ENCODE measurements around the gene C1orf94. TPM values are rescaled to one million over a fixed set of nuclear protein-coding genes. Genes with fewer than 3 reads are reported as not detected.

The C1orf94 gene
- total and polyA plus RNA-seq, 2 donors from 2014 or later: not detected

DNA sequence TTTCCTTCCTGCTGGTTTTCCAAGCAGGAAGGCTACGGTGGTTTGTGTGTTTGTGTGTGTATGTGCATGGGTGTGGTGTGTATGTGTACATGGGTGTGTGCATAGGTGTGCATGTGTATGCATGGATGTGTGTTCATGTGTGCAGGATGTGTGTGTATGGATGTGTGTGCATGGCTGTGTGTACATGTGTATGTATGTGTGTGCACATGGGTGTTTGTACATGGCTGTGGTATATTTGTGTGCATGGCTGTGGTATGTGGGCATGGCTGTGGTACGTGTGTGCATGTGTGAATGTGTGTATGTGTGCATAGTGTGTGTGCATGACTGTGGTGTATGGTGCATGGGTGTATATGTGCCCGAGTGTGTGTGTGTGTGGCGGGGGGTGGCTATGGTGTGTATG, 12.3 kb downstream of the C1orf94 start:
- no peaks in the 10 kb centered on the region for H3K4me1 ChIP-seq (ENCODE audit: control insufficient read depth in 2 of 3, insufficient read depth in 2 of 3, low read depth in 1 of 3, low read length in 3 of 3)
- H3K27ac ChIP-seq (ENCODE audit: low read depth in 2 of 2, low read length in 2 of 2): no peak overlapping the region
- TF ChIP-seq, protein P1, sequence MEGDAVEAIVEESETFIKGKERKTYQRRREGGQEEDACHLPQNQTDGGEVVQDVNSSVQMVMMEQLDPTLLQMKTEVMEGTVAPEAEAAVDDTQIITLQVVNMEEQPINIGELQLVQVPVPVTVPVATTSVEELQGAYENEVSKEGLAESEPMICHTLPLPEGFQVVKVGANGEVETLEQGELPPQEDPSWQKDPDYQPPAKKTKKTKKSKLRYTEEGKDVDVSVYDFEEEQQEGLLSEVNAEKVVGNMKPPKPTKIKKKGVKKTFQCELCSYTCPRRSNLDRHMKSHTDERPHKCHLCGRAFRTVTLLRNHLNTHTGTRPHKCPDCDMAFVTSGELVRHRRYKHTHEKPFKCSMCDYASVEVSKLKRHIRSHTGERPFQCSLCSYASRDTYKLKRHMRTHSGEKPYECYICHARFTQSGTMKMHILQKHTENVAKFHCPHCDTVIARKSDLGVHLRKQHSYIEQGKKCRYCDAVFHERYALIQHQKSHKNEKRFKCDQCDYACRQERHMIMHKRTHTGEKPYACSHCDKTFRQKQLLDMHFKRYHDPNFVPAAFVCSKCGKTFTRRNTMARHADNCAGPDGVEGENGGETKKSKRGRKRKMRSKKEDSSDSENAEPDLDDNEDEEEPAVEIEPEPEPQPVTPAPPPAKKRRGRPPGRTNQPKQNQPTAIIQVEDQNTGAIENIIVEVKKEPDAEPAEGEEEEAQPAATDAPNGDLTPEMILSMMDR (IDR thresholded peaks at IDR 0.05; ENCODE audit: borderline replicate concordance, extremely low read depth, insufficient read depth): no peak
- DNase-seq (no peak), FAIRE-seq (no peak)
- peaks cover 4% of the 10 kb centered on the region for H3K27me3 ChIP-seq (ENCODE audit: control insufficient read depth, insufficient read depth, low read length)
- peaks cover 0 to 3% (median 0%) of the 10 kb centered on the region in 3 donors for H3K9me3 ChIP-seq (ENCODE audit: control insufficient read depth in 2 of 3, insufficient read depth in 1 of 3, low read length in 3 of 3)
- intact Hi-C loops (cut with DNase I): no loop called here
- no peak overlapping the region for H3K9ac ChIP-seq (ENCODE audit: low read length in 3 of 3)
- H3K4me3 ChIP-seq (ENCODE audit: low read length in 3 of 3): peak overlapping the region in 1 of 3 donors; percentile 6
- H3K36me3 ChIP-seq (ENCODE audit: control insufficient read depth in 2 of 3, insufficient read depth in 3 of 3, low read length in 3 of 3): no peaks in the 10 kb centered on the region

DNA sequence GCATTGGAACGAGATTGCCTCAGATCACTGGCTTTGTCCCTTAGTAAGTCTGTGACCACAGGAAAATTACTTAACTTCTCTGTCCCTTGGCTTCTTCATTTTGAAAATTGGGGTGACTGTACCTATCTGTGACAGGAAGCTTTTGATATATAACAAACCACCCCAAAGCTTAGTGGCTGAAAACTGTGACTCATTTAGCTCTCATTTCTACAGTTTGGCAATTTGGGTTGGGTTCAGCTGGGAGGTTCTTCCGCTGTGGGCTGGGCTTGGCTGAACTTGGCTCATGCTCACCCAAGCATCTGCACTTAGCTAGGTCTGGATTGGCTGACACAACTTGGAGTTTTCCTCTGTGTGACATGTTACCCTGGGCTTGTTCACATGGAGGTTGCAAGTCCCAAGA, 14.0 kb downstream of the C1orf94 start:
- FAIRE-seq: no peak
- no peak overlapping the region for H3K4me3 ChIP-seq (ENCODE audit: low read length in 3 of 3)
- no peak for DNase-seq
- H3K36me3 ChIP-seq (ENCODE audit: control insufficient read depth in 2 of 3, insufficient read depth in 3 of 3, low read length in 3 of 3): no peaks in the 10 kb centered on the region
- H3K27ac ChIP-seq (ENCODE audit: low read depth in 2 of 2, low read length in 2 of 2): no peak overlapping the region
- H3K4me1 ChIP-seq (ENCODE audit: control insufficient read depth in 2 of 3, insufficient read depth in 2 of 3, low read depth in 1 of 3, low read length in 3 of 3): no peaks in the 10 kb centered on the region
- intact Hi-C loops (cut with DNase I): no loop called here
- H3K9ac ChIP-seq (ENCODE audit: low read length in 3 of 3): no peak overlapping the region
- TF ChIP-seq, protein P1 (IDR thresholded peaks at IDR 0.05; ENCODE audit: borderline replicate concordance, extremely low read depth, insufficient read depth): no peak
- peaks cover 4% of the 10 kb centered on the region for H3K27me3 ChIP-seq (ENCODE audit: control insufficient read depth, insufficient read depth, low read length)
- peaks cover 0 to 3% (median 0%) of the 10 kb centered on the region in 3 donors for H3K9me3 ChIP-seq (ENCODE audit: control insufficient read depth in 2 of 3, insufficient read depth in 1 of 3, low read length in 3 of 3)

DNA sequence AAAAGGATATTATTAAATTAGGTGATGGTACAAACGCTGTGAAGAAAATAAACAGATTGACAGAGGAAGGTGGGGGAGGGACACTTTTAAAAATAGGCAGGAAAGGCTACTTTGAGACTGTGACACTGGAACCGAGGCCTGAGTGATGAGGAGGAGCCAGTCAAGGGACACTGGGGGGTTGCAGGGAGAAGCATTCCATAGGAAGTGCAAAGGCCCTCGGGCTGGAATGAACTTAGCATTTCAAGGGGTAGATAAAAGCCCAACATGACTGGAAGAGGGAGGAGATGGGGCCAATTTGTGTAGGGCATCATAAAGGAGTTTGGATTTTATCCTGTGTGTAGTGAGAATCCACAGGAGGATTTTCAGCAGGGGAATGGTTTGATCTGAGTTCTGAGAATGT, 15.9 kb downstream of the C1orf94 start:
- no peak for DNase-seq
- no peak overlapping the region for H3K27ac ChIP-seq (ENCODE audit: low read depth in 2 of 2, low read length in 2 of 2)
- no peak overlapping the region for H3K9ac ChIP-seq (ENCODE audit: low read length in 3 of 3)
- no peaks in the 10 kb centered on the region for H3K4me1 ChIP-seq (ENCODE audit: control insufficient read depth in 2 of 3, insufficient read depth in 2 of 3, low read depth in 1 of 3, low read length in 3 of 3)
- peaks cover 0 to 3% (median 0%) of the 10 kb centered on the region in 3 donors for H3K9me3 ChIP-seq (ENCODE audit: control insufficient read depth in 2 of 3, insufficient read depth in 1 of 3, low read length in 3 of 3)
- no peak for FAIRE-seq
- no peaks in the 10 kb centered on the region for H3K36me3 ChIP-seq (ENCODE audit: control insufficient read depth in 2 of 3, insufficient read depth in 3 of 3, low read length in 3 of 3)
- no peak overlapping the region for H3K4me3 ChIP-seq (ENCODE audit: low read length in 3 of 3)
- intact Hi-C loops (cut with DNase I): no loop called here
- TF ChIP-seq, protein P1 (IDR thresholded peaks at IDR 0.05; ENCODE audit: borderline replicate concordance, extremely low read depth, insufficient read depth): no peak
- H3K27me3 ChIP-seq (ENCODE audit: control insufficient read depth, insufficient read depth, low read length): peaks cover 4% of the 10 kb centered on the region

DNA sequence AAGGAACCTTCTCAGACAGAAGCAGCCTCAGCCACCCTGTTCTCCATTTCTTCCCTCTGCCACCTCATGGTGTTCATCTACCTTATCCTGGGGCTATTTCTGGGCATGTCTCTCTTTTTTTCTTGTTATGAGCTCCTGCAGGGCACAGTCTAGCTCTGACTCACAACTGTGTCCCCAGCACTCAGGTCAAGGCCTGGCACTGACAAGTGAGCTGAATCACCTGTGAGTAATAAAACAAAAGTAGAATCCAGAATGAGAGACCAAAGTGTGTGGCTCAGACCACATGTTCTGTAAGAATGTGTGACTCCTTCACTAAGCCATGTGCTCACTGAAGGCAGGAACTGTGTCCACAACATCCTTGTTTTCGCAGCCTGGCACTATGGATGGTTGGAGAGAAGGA, 23.2 kb downstream of the C1orf94 start:
- Histone ChIP-seq H3K4me1 (ENCODE audit: control insufficient read depth in 2 of 3, insufficient read depth in 2 of 3, low read depth in 1 of 3, low read length in 3 of 3) (no peaks in the 10 kb centered on the region), H3K27me3 (ENCODE audit: control insufficient read depth, insufficient read depth, low read length) (no peaks in the 10 kb centered on the region), H3K27ac (ENCODE audit: low read depth in 2 of 2, low read length in 2 of 2) (no peak overlapping the region), H3K4me3 (ENCODE audit: low read length in 3 of 3) (no peak overlapping the region), H3K9ac (ENCODE audit: low read length in 3 of 3) (no peak overlapping the region), H3K36me3 (ENCODE audit: control insufficient read depth in 2 of 3, insufficient read depth in 3 of 3, low read length in 3 of 3) (no peaks in the 10 kb centered on the region), H3K9me3 (ENCODE audit: control insufficient read depth in 2 of 3, insufficient read depth in 1 of 3, low read length in 3 of 3) (no peaks in the 10 kb centered on the region)
- DNase-seq (no peak), FAIRE-seq (no peak)
- intact Hi-C loops (cut with DNase I): no loop called here
- TF ChIP-seq, protein P1 (IDR thresholded peaks at IDR 0.05; ENCODE audit: borderline replicate concordance, extremely low read depth, insufficient read depth): no peak
